Memory B cell (primary cell): ENCODE measurements around the gene HLCS.

Experiments used
- ATAC-seq: fragments of 150-1000 bp; cut with Tn5 transposase; 2 replicates; pipeline ENCODE4 v1.10.0; 2021; ENCODE audit warnings: low read depth, mild to moderate bottlenecking, moderate library complexity
- DNase-seq, 2 donors: peaks; one replicate each; pipeline ENCODE4 v3.0.0; 2022; ENCODE audit warnings: low spot score in 2 of 2
- H3K27ac Mint-ChIP-seq: one replicate; pipeline ENCODE4 v1.8.0; 2022; ENCODE audit warnings: mild to moderate bottlenecking, moderate library complexity, mixed read lengths
- H3K27me3 Mint-ChIP-seq: one replicate; pipeline ENCODE4 v1.8.0; 2022; ENCODE audit warnings: mixed read lengths
- H3K36me3 Mint-ChIP-seq: one replicate; pipeline ENCODE4 v1.8.0; 2022; ENCODE audit warnings: mild to moderate bottlenecking, mixed read lengths
- H3K4me1 Mint-ChIP-seq: one replicate; pipeline ENCODE4 v1.8.0; 2022; ENCODE audit warnings: mixed read lengths
- H3K4me3 Mint-ChIP-seq: one replicate; pipeline ENCODE4 v1.8.0; 2022; ENCODE audit warnings: mild to moderate bottlenecking, moderate library complexity, mixed read lengths
- H3K9me3 Mint-ChIP-seq: one replicate; pipeline ENCODE4 v1.8.0; 2022; ENCODE audit warnings: mixed read lengths

Gene HLCS

GRCh38 chr21:36854391-36854790 is 112.1 kb downstream of the HLCS start:
- no peak for ATAC-seq
- no peak for DNase-seq
- peaks cover 4% of the 10 kb centered on the region for H3K36me3 Mint-ChIP-seq
- no peak overlapping the region for H3K27ac Mint-ChIP-seq
- H3K27me3 Mint-ChIP-seq = no peaks in the 10 kb centered on the region
- H3K4me1 Mint-ChIP-seq = no peaks in the 10 kb centered on the region
- no peak overlapping the region for H3K4me3 Mint-ChIP-seq
- H3K9me3 Mint-ChIP-seq = no peaks in the 10 kb centered on the region

DNA sequence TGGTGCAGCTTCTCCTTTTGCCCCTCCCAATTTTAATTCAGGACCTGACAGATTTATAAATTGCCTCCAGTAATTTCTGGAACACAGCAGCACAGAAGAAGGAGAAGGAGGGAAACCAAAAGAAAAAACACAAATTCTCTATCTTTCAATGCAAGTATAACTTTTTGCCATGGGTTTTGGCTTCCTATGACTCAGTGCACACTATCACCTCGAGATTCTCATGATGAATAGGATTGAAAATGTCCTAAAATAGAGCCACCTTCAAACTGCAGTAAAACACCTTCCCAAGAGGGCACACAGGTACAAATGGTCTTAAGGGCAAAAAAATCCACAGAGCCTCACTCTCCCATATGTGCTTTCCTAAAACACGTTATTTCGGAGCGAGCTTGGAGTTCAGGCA is 113.6 kb downstream of the HLCS start:
- H3K36me3 Mint-ChIP-seq = peaks cover 4% of the 10 kb centered on the region
- H3K27me3 Mint-ChIP-seq = no peaks in the 10 kb centered on the region
- H3K4me3 Mint-ChIP-seq = no peak overlapping the region
- DNase-seq (no peak), ATAC-seq (no peak)
- H3K4me1 Mint-ChIP-seq = peaks cover 2% of the 10 kb centered on the region
- no peaks in the 10 kb centered on the region for H3K9me3 Mint-ChIP-seq
- no peak overlapping the region for H3K27ac Mint-ChIP-seq

DNA sequence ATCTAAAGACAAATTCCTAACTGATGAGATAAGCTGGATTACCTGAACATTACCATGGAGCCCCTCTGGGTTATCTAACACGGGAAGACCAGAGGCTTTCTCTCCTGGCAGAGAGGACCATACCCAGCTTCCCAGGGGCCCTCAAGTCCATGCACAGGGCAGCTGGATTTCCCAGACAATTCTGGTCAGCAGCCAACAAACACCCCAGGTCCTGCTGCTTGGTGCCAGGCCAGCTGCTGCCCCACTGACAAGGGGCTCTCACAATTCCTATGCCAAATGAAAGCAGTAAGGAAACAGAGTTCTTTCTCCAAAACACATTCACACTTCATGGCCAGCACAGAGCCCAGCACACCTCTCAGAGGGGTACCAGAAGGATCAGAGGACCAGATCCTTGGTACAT is 114.2 kb downstream of the HLCS start:
- Mint-ChIP-seq H3K4me3 (no peak overlapping the region), H3K4me1 (peaks cover 2% of the 10 kb centered on the region), H3K9me3 (no peaks in the 10 kb centered on the region), H3K27me3 (no peaks in the 10 kb centered on the region), H3K27ac (no peak overlapping the region), H3K36me3 (peaks cover 4% of the 10 kb centered on the region)
- no peak for DNase-seq
- ATAC-seq = no peak

DNA sequence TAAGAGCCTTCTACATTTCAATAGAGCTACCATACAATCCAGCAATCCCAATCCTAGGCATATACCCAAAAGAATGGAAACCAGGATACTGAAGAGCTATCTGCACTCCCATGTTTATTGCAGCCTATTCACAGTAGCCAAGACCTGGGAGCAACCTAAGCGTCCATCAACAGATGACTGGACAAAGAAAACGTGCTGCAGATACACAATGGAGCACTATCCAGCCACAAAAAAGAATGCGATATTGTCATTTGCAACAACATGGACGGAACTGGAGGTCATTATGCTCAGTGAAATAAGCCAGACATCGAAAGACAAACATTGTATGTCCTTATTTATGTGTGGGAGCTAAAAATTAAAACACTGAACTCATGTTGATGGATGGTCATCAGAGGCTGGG is 115.3 kb downstream of the HLCS start:
- H3K4me1 Mint-ChIP-seq = peaks cover 2% of the 10 kb centered on the region
- H3K9me3 Mint-ChIP-seq = no peaks in the 10 kb centered on the region
- H3K27me3 Mint-ChIP-seq = no peaks in the 10 kb centered on the region
- no peak overlapping the region for H3K27ac Mint-ChIP-seq
- H3K4me3 Mint-ChIP-seq = no peak overlapping the region
- peaks cover 2% of the 10 kb centered on the region for H3K36me3 Mint-ChIP-seq
- ATAC-seq = no peak
- DNase-seq = no peak

- H3K27me3 Mint-ChIP-seq = no peaks in the 10 kb centered on the region
- DNase-seq (no peak), ATAC-seq (no peak)
- no peaks in the 10 kb centered on the region for H3K9me3 Mint-ChIP-seq
- H3K4me1 Mint-ChIP-seq = peaks cover 2% of the 10 kb centered on the region
- peaks cover 2% of the 10 kb centered on the region for H3K36me3 Mint-ChIP-seq
- no peak overlapping the region for H3K4me3 Mint-ChIP-seq
- H3K27ac Mint-ChIP-seq = no peak overlapping the region
Observed at GRCh38 chr21:36850372-36850771, 116.1 kb downstream of the HLCS start.

- no peaks in the 10 kb centered on the region for H3K27me3 Mint-ChIP-seq
- peaks cover 2% of the 10 kb centered on the region for H3K4me1 Mint-ChIP-seq
- peaks cover 2% of the 10 kb centered on the region for H3K36me3 Mint-ChIP-seq
- H3K27ac Mint-ChIP-seq = no peak overlapping the region
- no peak overlapping the region for H3K4me3 Mint-ChIP-seq
- DNase-seq (no peak), ATAC-seq (no peak)
- H3K9me3 Mint-ChIP-seq = no peaks in the 10 kb centered on the region
Observed at GRCh38 chr21:36849461-36850105, 116.9 kb downstream of the HLCS start.

DNA sequence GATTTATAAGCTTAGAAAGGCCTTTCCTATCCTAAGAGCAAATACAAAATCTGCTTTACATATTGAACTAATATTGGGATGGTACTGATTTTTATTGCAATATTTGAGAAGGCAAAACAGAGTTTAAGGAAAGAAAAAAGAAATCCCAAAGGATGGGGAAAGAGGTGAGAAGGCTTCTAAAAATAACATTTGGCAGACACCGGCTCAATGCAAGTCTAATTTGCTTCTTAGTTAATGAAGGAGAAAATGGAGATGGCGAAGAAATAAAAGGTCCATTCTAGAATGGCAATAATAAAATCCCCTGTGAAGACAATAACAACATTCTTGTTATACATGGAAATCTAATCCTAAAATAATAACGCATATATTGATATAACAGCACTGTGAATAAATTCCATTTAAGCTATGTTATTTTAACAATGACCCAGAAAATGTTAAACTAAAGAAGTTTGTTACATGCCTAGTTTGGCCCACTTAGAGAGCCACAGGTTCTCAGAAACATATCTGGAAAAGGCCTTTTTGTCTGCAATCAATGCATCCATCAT is 117.7 kb downstream of the HLCS start:
- no peaks in the 10 kb centered on the region for H3K27me3 Mint-ChIP-seq
- DNase-seq = no peak
- ATAC-seq = no peak
- peaks cover 2% of the 10 kb centered on the region for H3K36me3 Mint-ChIP-seq
- no peak overlapping the region for H3K4me3 Mint-ChIP-seq
- no peaks in the 10 kb centered on the region for H3K9me3 Mint-ChIP-seq
- peaks cover 2% of the 10 kb centered on the region for H3K4me1 Mint-ChIP-seq
- no peak overlapping the region for H3K27ac Mint-ChIP-seq

DNA sequence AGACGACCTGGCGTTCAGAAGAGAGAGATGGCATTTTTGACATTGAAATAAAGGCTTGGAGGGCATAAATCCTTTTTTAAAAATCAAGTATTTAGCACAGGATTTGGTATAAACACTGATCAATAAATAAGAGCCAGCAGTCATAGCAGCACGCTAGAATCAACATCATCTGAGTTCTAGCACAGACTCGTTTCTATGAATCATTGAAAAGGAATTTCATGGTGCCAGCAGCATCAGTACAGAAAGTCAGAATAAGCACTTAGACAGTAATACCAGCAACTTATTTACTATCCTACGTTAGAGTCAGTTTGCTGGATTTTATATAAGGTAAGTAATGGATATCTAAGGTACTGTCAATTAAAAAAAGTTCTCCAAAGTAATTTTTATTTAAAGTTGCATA is 119.3 kb downstream of the HLCS start:
- no peak for ATAC-seq
- peaks cover 2% of the 10 kb centered on the region for H3K4me1 Mint-ChIP-seq
- no peak overlapping the region for H3K4me3 Mint-ChIP-seq
- no peak for DNase-seq
- H3K27ac Mint-ChIP-seq = no peak overlapping the region
- no peaks in the 10 kb centered on the region for H3K27me3 Mint-ChIP-seq
- peaks cover 2% of the 10 kb centered on the region for H3K36me3 Mint-ChIP-seq
- no peaks in the 10 kb centered on the region for H3K9me3 Mint-ChIP-seq

DNA sequence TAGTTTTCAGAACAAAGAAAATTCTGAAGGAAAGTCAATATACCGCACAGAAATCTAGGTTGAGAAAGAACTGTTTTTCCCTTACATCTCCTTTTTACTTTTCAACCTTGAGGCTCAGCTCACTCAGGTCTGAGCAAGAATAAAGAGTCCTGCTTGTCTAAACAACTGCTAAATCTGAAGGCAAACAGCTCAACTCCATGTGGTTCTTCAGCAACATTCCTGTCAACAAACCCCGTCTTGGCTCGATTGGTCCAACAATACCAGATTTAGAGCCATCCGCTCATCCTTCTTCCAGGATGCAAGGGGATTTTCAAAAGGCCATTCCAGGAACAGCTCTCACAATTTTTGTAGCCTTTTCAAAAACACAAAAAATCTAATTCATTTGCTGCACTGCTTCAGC is 119.8 kb downstream of the HLCS start:
- Mint-ChIP-seq H3K36me3 (peaks cover 6% of the 10 kb centered on the region), H3K27ac (no peak overlapping the region), H3K4me1 (peaks cover 2% of the 10 kb centered on the region), H3K9me3 (no peaks in the 10 kb centered on the region), H3K27me3 (no peaks in the 10 kb centered on the region), H3K4me3 (no peak overlapping the region)
- no peak for DNase-seq
- ATAC-seq = no peak

DNA sequence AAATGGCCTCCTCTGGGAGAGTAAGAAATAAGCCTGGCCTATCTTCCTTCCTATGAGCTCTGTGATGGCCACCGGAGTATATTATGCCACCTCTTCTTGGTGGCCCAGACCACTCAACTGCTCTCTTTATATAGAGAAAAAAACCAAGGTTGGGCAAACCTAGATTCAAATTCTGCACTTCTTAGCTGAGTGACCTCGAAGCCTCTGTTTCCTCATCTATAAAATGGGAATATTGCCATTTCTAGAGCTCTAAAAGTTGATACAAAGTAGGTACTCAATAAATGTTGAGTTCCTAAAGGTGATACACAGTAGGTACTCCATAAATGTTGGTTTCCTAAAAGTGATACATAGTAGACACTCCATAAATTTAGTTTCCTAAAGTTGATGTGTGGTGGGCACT is 120.7 kb downstream of the HLCS start:
- no peaks in the 10 kb centered on the region for H3K27me3 Mint-ChIP-seq
- no peak overlapping the region for H3K4me3 Mint-ChIP-seq
- no peak overlapping the region for H3K27ac Mint-ChIP-seq
- no peaks in the 10 kb centered on the region for H3K9me3 Mint-ChIP-seq
- peaks cover 2% of the 10 kb centered on the region for H3K4me1 Mint-ChIP-seq
- peaks cover 6% of the 10 kb centered on the region for H3K36me3 Mint-ChIP-seq
- DNase-seq (no peak), ATAC-seq (no peak)

- ATAC-seq (no peak), DNase-seq (no peak)
- Mint-ChIP-seq H3K27me3 (no peaks in the 10 kb centered on the region), H3K9me3 (no peaks in the 10 kb centered on the region), H3K4me3 (no peak overlapping the region), H3K4me1 (peaks cover 2% of the 10 kb centered on the region), H3K27ac (no peak overlapping the region), H3K36me3 (peaks cover 6% of the 10 kb centered on the region)
Observed at GRCh38 chr21:36845070-36845469, 121.4 kb downstream of the HLCS start.

DNA sequence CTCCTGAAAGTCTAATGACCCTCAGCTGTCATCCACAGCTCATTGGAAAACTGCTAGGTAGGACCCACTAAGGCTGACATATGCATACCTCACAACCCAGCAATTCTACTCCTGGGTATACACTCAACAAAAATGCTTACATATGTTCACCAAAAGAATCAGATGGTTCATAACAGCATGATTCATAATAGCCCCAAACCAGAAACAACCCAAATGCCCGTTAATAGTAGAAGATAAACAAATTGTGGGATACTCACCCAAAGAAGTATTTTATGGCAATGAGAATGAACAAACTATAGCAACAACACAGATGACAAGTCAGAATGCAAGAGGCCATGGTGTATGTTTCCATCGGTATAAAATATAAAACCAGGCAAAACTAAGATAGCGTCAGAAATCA is 124.6 kb downstream of the HLCS start:
- peaks cover 4% of the 10 kb centered on the region for H3K36me3 Mint-ChIP-seq
- DNase-seq = no peak

DNA sequence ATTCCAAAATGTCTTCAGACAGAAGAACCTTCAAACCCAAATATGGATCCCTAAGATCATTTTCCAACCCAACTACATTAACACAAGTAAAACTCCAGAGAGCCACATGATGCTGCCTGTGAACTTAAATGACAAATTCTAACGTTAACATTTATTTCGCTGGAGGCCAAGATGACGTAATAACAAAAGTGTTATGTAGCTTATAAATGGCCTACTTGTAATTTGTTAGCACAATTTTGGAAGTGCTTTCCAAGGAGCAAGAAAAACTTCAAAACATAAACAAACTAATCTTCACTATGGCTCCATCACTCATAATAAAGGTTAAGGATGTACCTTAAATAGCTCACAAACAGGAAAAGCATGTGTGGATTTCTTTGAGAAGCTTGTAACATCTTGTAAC is 126.7 kb downstream of the HLCS start:
- no peak for DNase-seq
- no peaks in the 10 kb centered on the region for H3K27me3 Mint-ChIP-seq
- H3K27ac Mint-ChIP-seq = no peak overlapping the region
- peaks cover 4% of the 10 kb centered on the region for H3K36me3 Mint-ChIP-seq
- no peaks in the 10 kb centered on the region for H3K9me3 Mint-ChIP-seq
- no peak for ATAC-seq
- no peaks in the 10 kb centered on the region for H3K4me1 Mint-ChIP-seq
- no peak overlapping the region for H3K4me3 Mint-ChIP-seq

More for the DNA sequence above, 124.6 kb downstream of the HLCS start:
- H3K4me3 Mint-ChIP-seq = no peak overlapping the region
- H3K9me3 Mint-ChIP-seq = no peaks in the 10 kb centered on the region
- ATAC-seq = no peak
- H3K27ac Mint-ChIP-seq = no peak overlapping the region
- no peaks in the 10 kb centered on the region for H3K27me3 Mint-ChIP-seq
- no peaks in the 10 kb centered on the region for H3K4me1 Mint-ChIP-seq

DNA sequence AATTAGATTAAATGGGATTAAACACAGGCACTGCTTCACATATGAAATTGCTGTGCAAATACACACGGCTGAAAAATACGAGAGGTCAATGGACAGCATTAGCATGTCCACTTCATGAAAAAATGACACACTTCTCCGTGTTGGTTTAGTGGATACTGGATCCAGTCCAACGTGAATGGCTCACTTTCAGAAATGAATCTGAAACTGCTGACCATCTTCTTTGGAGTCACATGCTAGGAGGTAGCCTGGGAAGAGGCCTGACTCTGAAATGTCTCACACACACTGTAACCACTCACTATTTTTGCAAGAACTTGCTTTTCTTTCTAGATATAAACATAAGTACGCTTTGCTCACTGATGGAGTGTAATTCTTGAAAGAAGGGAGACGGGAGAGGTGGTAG is 127.3 kb downstream of the HLCS start:
- Mint-ChIP-seq H3K27me3 (no peaks in the 10 kb centered on the region), H3K27ac (no peak overlapping the region), H3K9me3 (no peaks in the 10 kb centered on the region), H3K4me1 (no peaks in the 10 kb centered on the region), H3K4me3 (no peak overlapping the region), H3K36me3 (peaks cover 5% of the 10 kb centered on the region)
- ATAC-seq (no peak), DNase-seq (no peak)

GRCh38 chr21:36835383-36835795 is 131.1 kb downstream of the HLCS start:
- Mint-ChIP-seq H3K9me3 (no peaks in the 10 kb centered on the region), H3K36me3 (peaks cover 7% of the 10 kb centered on the region), H3K4me3 (no peak overlapping the region), H3K27ac (no peak overlapping the region), H3K27me3 (no peaks in the 10 kb centered on the region), H3K4me1 (peaks cover 5% of the 10 kb centered on the region)
- no peak for DNase-seq
- no peak for ATAC-seq
